Liver (tissue), 9 donors: ENCODE results near the gene SPECC1. TPM values are rescaled to one million over a fixed set of nuclear protein-coding genes. Genes with fewer than 3 reads are reported as not detected.

ENCODE experiments used
- DNase-seq: peaks from one replicate; pipeline ENCODE4 v3.0.0-alpha.2; 2017; ENCODE audit warnings: low spot score
- H3K27ac ChIP-seq, 2 donors: one replicate each; pipeline ENCODE4 v1.7.0; 2013; ENCODE audit warnings: inconsistent platforms in 2 of 2, low read length in 2 of 2, control low read depth in 1 of 2, low read depth in 1 of 2, mild to moderate bottlenecking in 1 of 2
- H3K27me3 ChIP-seq, 4 donors: one replicate each; pipeline versions ENCODE4 v1.6.1 to v1.7.0; 2013; ENCODE audit warnings: low read length in 3 of 4, inconsistent platforms in 1 of 4, mild to moderate bottlenecking in 1 of 4, moderate library complexity in 1 of 4; ENCODE audit not compliant: control insufficient read depth in 4 of 4, insufficient read depth in 4 of 4
- H3K36me3 ChIP-seq, 4 donors: one replicate each; pipeline versions ENCODE4 v1.6.1 to v1.7.0; 2013; ENCODE audit warnings: low read length in 3 of 4, mild to moderate bottlenecking in 3 of 4, low read depth in 1 of 4, moderate library complexity in 1 of 4; ENCODE audit not compliant: control insufficient read depth in 4 of 4, insufficient read depth in 3 of 4
- H3K4me1 ChIP-seq, 4 donors: one replicate each; pipeline versions ENCODE4 v1.6.1 to v1.7.0; 2013; ENCODE audit warnings: low read length in 3 of 4, mild to moderate bottlenecking in 3 of 4, moderate library complexity in 1 of 4; ENCODE audit not compliant: control insufficient read depth in 4 of 4, insufficient read depth in 4 of 4
- H3K4me3 ChIP-seq, 3 donors: one replicate each; pipeline versions ENCODE4 v1.6.1 to v1.7.0; 2013; ENCODE audit warnings: low read length in 3 of 3, control low read depth in 1 of 3, low read depth in 1 of 3, mild to moderate bottlenecking in 1 of 3
- H3K9ac ChIP-seq, 2 donors: one replicate each; pipeline ENCODE4 v1.7.0; 2013; ENCODE audit warnings: low read length in 2 of 2, mild to moderate bottlenecking in 2 of 2, moderate library complexity in 2 of 2, control low read depth in 1 of 2, low read depth in 1 of 2
- H3K9me3 ChIP-seq, 4 donors: one replicate each; pipeline versions ENCODE4 v1.6.1 to v1.7.0; 2013; ENCODE audit warnings: low read length in 3 of 4; ENCODE audit not compliant: control insufficient read depth in 4 of 4
- ATF3 ChIP-seq: IDR thresholded peaks from 2 replicates; pipeline ENCODE4 v1.6.1; 2016; ENCODE audit warnings: antibody characterized with exemption
- EGR1 ChIP-seq, 2 donors: IDR thresholded peaks; 2 replicates each; pipeline ENCODE4 v1.6.1; 2016 to 2018; ENCODE audit warnings: antibody characterized with exemption in 2 of 2, low read depth in 2 of 2
- FOXA1 ChIP-seq: IDR thresholded peaks from 2 replicates; pipeline ENCODE4 v1.6.1; 2016; ENCODE audit warnings: antibody characterized with exemption
- FOXA2 ChIP-seq: IDR thresholded peaks from 2 replicates; pipeline ENCODE4 v1.6.1; 2016; ENCODE audit warnings: antibody characterized with exemption
- HNF4A ChIP-seq, 2 donors: conservative IDR thresholded peaks; 2 replicates each; pipeline ENCODE4 v1.6.1; 2016; ENCODE audit warnings: antibody characterized with exemption in 2 of 2, mild to moderate bottlenecking in 2 of 2
- HNF4G ChIP-seq: IDR thresholded peaks from 2 replicates; pipeline ENCODE4 v1.6.1; 2016; ENCODE audit warnings: antibody characterized with exemption
- JUND ChIP-seq, 2 donors: IDR thresholded peaks; 2 replicates each; pipeline ENCODE4 v1.6.1; 2016; ENCODE audit warnings: antibody characterized with exemption in 2 of 2
- NR2F2 ChIP-seq: IDR thresholded peaks from 2 replicates; pipeline ENCODE4 v1.6.1; 2016; ENCODE audit warnings: antibody characterized with exemption
- RAD21 ChIP-seq, 2 donors: IDR thresholded peaks; 2 replicates each; pipeline ENCODE4 v1.6.1; 2016; ENCODE audit warnings: antibody characterized with exemption in 2 of 2, mild to moderate bottlenecking in 2 of 2
- RXRA ChIP-seq, 2 donors: IDR thresholded peaks; 2 replicates each; pipeline ENCODE4 v1.6.1; 2017 to 2018; ENCODE audit warnings: antibody characterized with exemption in 2 of 2, mild to moderate bottlenecking in 1 of 2
- TAF1 ChIP-seq: conservative IDR thresholded peaks from 2 replicates; pipeline ENCODE4 v1.6.1; 2016; ENCODE audit warnings: antibody characterized with exemption, mild to moderate bottlenecking
- YY1 ChIP-seq: IDR thresholded peaks from 2 replicates; pipeline ENCODE4 v1.6.1; 2016; ENCODE audit warnings: antibody characterized with exemption, mild to moderate bottlenecking
- ZBTB33 ChIP-seq: IDR thresholded peaks from 2 replicates; pipeline ENCODE4 v1.6.1; 2016; ENCODE audit warnings: antibody characterized with exemption
- WGBS: extraction: QIAGEN DNeasy Blood & Tissue Kit; methylation state at CpG from one replicate; pipeline ENCODE4 v1.1.7; 2013; 5-methylcytosine and 5-hydroxymethylcytosine counted together
- polyA plus RNA-seq, 2 donors: library from polyadenylated mRNA; stranded (reverse) in 1 of 2; unstranded in 1 of 2; fragments of 200-250 nt in 1 of 2; fragments of >200 nt in 1 of 2; fragmentation: Nextera tagmentation in 1 of 2; extraction: Ambion mirVana in 1 of 2; gene quantifications; one replicate each; pipeline versions ENCODE4 v1.2.1 to v1.2.3, GENCODE V29; 2013 to 2015
- total RNA-seq, 2 donors: library from RNA; depleted of rRNA; stranded (reverse); fragments of >200 nt; gene quantifications; one replicate each; pipeline ENCODE4 v1.2.3, GENCODE V29; 2014
- TF ChIP-seq, protein P1 (sequence below): IDR thresholded peaks from 2 replicates; pipeline ENCODE4 v1.6.1; 2016; ENCODE audit warnings: antibody characterized with exemption
- TF ChIP-seq, protein P2 (sequence below): fragments of 150-350 bp; IDR thresholded peaks from 2 replicates; pipeline ENCODE4 v1.5.1; 2017; ENCODE audit warnings: improper control_type of control experiment, low read depth, low read length; ENCODE audit not compliant: missing input control
- TF ChIP-seq, protein P3 (sequence below): IDR thresholded peaks from 2 replicates; pipeline ENCODE4 v1.6.1; 2016; ENCODE audit warnings: antibody characterized with exemption, mild to moderate bottlenecking
- donor health status: healthy.
- donor health status: healthy.
- donor health status: healthy.
- donor health status: healthy.
- donor health status: healthy.

Gene SPECC1
- total and polyA plus RNA-seq, 4 donors, result 0.36 to 70.3 (median 1.8) TPM

DNA sequence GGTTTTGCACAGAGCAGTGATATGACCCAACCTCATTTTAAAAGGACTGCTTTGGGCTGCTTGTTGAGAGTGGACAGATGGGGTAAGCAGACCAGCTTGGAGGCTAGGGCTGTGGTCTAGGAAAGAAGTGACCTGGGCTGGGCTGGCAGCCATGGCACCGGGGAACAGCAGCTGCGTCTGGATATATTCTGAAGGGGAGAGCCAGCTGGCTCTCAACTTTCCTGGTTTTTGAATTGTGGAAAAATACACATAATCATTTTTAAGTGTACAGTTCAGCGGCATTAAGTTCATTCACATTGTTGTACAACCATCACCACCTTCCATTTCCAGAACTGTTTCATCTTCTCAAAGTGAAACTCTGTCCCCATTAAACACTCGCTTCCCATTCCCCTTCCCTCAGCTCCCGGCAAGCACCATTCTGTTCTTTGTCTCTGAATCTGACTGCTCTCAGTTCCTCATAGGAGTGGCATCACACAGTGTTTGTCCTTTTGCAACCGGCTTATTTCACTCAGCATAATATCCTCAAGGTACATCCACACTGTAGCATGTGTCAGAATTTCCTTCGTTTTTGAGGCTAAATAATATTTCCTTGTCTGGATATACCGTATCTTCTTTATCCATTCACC lies 113.2 kb downstream of the SPECC1 start:
- Histone ChIP-seq H3K36me3 (no peaks in the 10 kb centered on the region), H3K27me3 (no peaks in the 10 kb centered on the region), H3K4me3 (no peak overlapping the region), H3K9me3 (no peaks in the 10 kb centered on the region), H3K27ac (no peak overlapping the region), H3K9ac (no peak overlapping the region), H3K4me1 (no peaks in the 10 kb centered on the region)
- TF ChIP-seq FOXA2 (no peak), TAF1 (no peak), JUND (IDR thresholded peaks at IDR 0.05) (no peak), RAD21 (IDR thresholded peaks at IDR 0.05) (no peak)
- WGBS, result 67% methylated on average over 8 of the region's 8 CpGs
- no peak for DNase-seq

GRCh38 chr17:20123209-20123608 lies 114.0 kb downstream of the SPECC1 start:
- H3K4me1 ChIP-seq, result no peaks in the 10 kb centered on the region
- TF ChIP-seq, protein P1, sequence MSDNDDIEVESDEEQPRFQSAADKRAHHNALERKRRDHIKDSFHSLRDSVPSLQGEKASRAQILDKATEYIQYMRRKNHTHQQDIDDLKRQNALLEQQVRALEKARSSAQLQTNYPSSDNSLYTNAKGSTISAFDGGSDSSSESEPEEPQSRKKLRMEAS, result no peak
- no peak for TF ChIP-seq FOXA2
- no peak for TF ChIP-seq FOXA1
- no peak for TF ChIP-seq TAF1
- TF ChIP-seq NR2F2, result no peak
- no peak for TF ChIP-seq HNF4A (conservative IDR thresholded peaks at IDR 0.05)
- TF ChIP-seq RAD21 (IDR thresholded peaks at IDR 0.05), result no peak
- no peak for TF ChIP-seq HNF4G
- TF ChIP-seq, protein P2, sequence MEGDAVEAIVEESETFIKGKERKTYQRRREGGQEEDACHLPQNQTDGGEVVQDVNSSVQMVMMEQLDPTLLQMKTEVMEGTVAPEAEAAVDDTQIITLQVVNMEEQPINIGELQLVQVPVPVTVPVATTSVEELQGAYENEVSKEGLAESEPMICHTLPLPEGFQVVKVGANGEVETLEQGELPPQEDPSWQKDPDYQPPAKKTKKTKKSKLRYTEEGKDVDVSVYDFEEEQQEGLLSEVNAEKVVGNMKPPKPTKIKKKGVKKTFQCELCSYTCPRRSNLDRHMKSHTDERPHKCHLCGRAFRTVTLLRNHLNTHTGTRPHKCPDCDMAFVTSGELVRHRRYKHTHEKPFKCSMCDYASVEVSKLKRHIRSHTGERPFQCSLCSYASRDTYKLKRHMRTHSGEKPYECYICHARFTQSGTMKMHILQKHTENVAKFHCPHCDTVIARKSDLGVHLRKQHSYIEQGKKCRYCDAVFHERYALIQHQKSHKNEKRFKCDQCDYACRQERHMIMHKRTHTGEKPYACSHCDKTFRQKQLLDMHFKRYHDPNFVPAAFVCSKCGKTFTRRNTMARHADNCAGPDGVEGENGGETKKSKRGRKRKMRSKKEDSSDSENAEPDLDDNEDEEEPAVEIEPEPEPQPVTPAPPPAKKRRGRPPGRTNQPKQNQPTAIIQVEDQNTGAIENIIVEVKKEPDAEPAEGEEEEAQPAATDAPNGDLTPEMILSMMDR, result no peak
- TF ChIP-seq EGR1 (IDR thresholded peaks at IDR 0.05; ENCODE audit: low read depth in 2 of 2), result no peak
- no peak for TF ChIP-seq ZBTB33
- TF ChIP-seq, protein P3, sequence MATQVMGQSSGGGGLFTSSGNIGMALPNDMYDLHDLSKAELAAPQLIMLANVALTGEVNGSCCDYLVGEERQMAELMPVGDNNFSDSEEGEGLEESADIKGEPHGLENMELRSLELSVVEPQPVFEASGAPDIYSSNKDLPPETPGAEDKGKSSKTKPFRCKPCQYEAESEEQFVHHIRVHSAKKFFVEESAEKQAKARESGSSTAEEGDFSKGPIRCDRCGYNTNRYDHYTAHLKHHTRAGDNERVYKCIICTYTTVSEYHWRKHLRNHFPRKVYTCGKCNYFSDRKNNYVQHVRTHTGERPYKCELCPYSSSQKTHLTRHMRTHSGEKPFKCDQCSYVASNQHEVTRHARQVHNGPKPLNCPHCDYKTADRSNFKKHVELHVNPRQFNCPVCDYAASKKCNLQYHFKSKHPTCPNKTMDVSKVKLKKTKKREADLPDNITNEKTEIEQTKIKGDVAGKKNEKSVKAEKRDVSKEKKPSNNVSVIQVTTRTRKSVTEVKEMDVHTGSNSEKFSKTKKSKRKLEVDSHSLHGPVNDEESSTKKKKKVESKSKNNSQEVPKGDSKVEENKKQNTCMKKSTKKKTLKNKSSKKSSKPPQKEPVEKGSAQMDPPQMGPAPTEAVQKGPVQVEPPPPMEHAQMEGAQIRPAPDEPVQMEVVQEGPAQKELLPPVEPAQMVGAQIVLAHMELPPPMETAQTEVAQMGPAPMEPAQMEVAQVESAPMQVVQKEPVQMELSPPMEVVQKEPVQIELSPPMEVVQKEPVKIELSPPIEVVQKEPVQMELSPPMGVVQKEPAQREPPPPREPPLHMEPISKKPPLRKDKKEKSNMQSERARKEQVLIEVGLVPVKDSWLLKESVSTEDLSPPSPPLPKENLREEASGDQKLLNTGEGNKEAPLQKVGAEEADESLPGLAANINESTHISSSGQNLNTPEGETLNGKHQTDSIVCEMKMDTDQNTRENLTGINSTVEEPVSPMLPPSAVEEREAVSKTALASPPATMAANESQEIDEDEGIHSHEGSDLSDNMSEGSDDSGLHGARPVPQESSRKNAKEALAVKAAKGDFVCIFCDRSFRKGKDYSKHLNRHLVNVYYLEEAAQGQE, result no peak
- no peak for TF ChIP-seq RXRA (IDR thresholded peaks at IDR 0.05)
- no peak for TF ChIP-seq ATF3
- TF ChIP-seq YY1, result no peak
- TF ChIP-seq JUND (IDR thresholded peaks at IDR 0.05), result no peak
- no peak overlapping the region for H3K4me3 ChIP-seq
- no peaks in the 10 kb centered on the region for H3K27me3 ChIP-seq
- H3K9ac ChIP-seq, result no peak overlapping the region
- H3K27ac ChIP-seq, result no peak overlapping the region
- H3K36me3 ChIP-seq, result no peaks in the 10 kb centered on the region
- H3K9me3 ChIP-seq, result no peaks in the 10 kb centered on the region
- DNase-seq, result no peak
- 52% methylated on average over 4 of the region's 4 CpGs for WGBS
